Astrocyte (in vitro differentiated cells and primary cell): ENCODE results near the gene ATP2C1.

Experiments used
- CTCF ChIP-seq: IDR thresholded peaks from 2 replicates; pipeline ENCODE4 v1.5.1; 2011; ENCODE audit warnings: low read depth, mild to moderate bottlenecking, inconsistent platforms, low read length, moderate library complexity; ENCODE audit not compliant: insufficient read depth
- EZH2 ChIP-seq: IDR thresholded peaks from 2 replicates; pipeline ENCODE4 v1.6.1; 2012; ENCODE audit warnings: mild to moderate bottlenecking, low read length, inconsistent platforms; ENCODE audit not compliant: insufficient read depth

- no peak for TF ChIP-seq CTCF
- no peak for TF ChIP-seq EZH2
These were observed 1.0 kb downstream of the ATP2C1 start for GRCh38 chr3:130894986-130895280.
